H1 (cell line): ENCODE measurements around the gene SAMD7. TPM values are rescaled to one million over a fixed set of nuclear protein-coding genes. Genes with fewer than 3 reads are reported as not detected.
A peak's percentile ranks its signal among the peaks of the same experiment; 100 is the strongest.

ENCODE experiments used
- CEBPB ChIP-seq: IDR thresholded peaks from 2 replicates; pipeline ENCODE4 v1.6.1; 2012; ENCODE audit warnings: low read depth, low read length
- EZH2 ChIP-seq: fragments of 200-600 bp; sonication (generic); IDR thresholded peaks from 2 replicates; pipeline ENCODE4 v1.7.1; 2012; ENCODE audit warnings: low read depth, mild to moderate bottlenecking, moderate library complexity, low read length, inconsistent platforms; ENCODE audit not compliant: severe bottlenecking
- JUN ChIP-seq: IDR thresholded peaks from 2 replicates; pipeline ENCODE4 v1.6.1; 2011; ENCODE audit warnings: low read depth, mild to moderate bottlenecking, improper control_type of control experiment, low read length
- PHF8 ChIP-seq: fragments of 200-600 bp; sonication (generic); conservative IDR thresholded peaks from 2 replicates; pipeline ENCODE4 v1.7.1; 2012; ENCODE audit warnings: low read depth, mild to moderate bottlenecking, inconsistent platforms, low read length, moderate library complexity
- RAD21 ChIP-seq, 2 experiments: IDR thresholded peaks in 1 of 2; conservative IDR thresholded peaks in 1 of 2; 2 replicates each; pipeline ENCODE4 v1.6.1; 2011; ENCODE audit warnings: low read depth in 2 of 2, low read length in 2 of 2, improper control_type of control experiment in 1 of 2, inconsistent platforms in 1 of 2, mild to moderate bottlenecking in 1 of 2, moderate library complexity in 1 of 2
- RXRA ChIP-seq: IDR thresholded peaks from 2 replicates; pipeline ENCODE4 v1.6.1; 2011; ENCODE audit warnings: low read depth, mild to moderate bottlenecking, low read length, moderate library complexity; ENCODE audit not compliant: insufficient read depth
- SIN3A ChIP-seq, 2 experiments: IDR thresholded peaks in 1 of 2; conservative IDR thresholded peaks in 1 of 2; 2 replicates each; pipeline ENCODE4 v1.6.1; 2011 to 2012; ENCODE audit warnings: low read length in 2 of 2, improper control_type of control experiment in 1 of 2, low read depth in 1 of 2, mild to moderate bottlenecking in 1 of 2
- SIX5 ChIP-seq: IDR thresholded peaks from 2 replicates; pipeline ENCODE4 v1.6.1; 2011; ENCODE audit warnings: mild to moderate bottlenecking, low read depth, low read length
- SP4 ChIP-seq: IDR thresholded peaks from 2 replicates; pipeline ENCODE4 v1.6.1; 2012; ENCODE audit warnings: low read length, inconsistent platforms
- SRF ChIP-seq: IDR thresholded peaks from 2 replicates; pipeline ENCODE4 v1.6.1; 2011; ENCODE audit warnings: mild to moderate bottlenecking, low read depth, low read length, moderate library complexity
- SUZ12 ChIP-seq: fragments of 200-600 bp; sonication (generic); IDR thresholded peaks from 2 replicates; pipeline ENCODE4 v1.6.1; 2012; ENCODE audit warnings: mild to moderate bottlenecking, inconsistent platforms, low read length, moderate library complexity, mixed read lengths
- TEAD4 ChIP-seq: IDR thresholded peaks from 2 replicates; pipeline ENCODE4 v1.6.1; 2012; ENCODE audit warnings: low read depth, low read length, inconsistent platforms, mixed read lengths
- polyA plus RNA-seq, 7 experiments: library from polyadenylated mRNA; depleted of rRNA in 3 of 7; stranded (reverse) in 5 of 7; unstranded in 2 of 7; fragments of >200 nt in 5 of 7; fragments of 200-250 nt in 2 of 7; gene quantifications; 1 replicate in 5 of 7; 2 replicates in 1 of 7; 4 replicates in 1 of 7; pipeline versions ENCODE4 v1.2.1 to v1.2.3, GENCODE V29; 2011 to 2013; ENCODE audit warnings: missing spikeins in 2 of 7, mixed read lengths in 2 of 7
- total RNA-seq: library from RNA; stranded (reverse); fragmentation: NEBNext Ultra II Directional; extraction: Animal tissue kit (Norgen Biotek cat#: 25700); gene quantifications from 2 replicates; pipeline ENCODE4 v1.2.1, GENCODE V29; 2021
- TF ChIP-seq, protein P1 (sequence below): IDR thresholded peaks from 2 replicates; pipeline ENCODE4 v1.6.1; 2012; ENCODE audit warnings: inconsistent platforms
- TF ChIP-seq, protein P2 (sequence below), 3 experiments: IDR thresholded peaks; 1 replicate in 2 of 3; 2 replicates in 1 of 3; pipeline versions ENCODE4 v1.5.1 to v1.6.1; 2011; ENCODE audit warnings: low read length in 3 of 3, mild to moderate bottlenecking in 3 of 3, inconsistent platforms in 2 of 3, low read depth in 1 of 3, moderate library complexity in 1 of 3; ENCODE audit not compliant: insufficient read depth in 1 of 3; ENCODE audit errors: control extremely low read depth in 1 of 3

Gene SAMD7
- total and polyA plus RNA-seq, 2 of the 8 experiments (the other 6 are each of a cell fraction or from before 2014, with no cell fraction given) = not detected

DNA sequence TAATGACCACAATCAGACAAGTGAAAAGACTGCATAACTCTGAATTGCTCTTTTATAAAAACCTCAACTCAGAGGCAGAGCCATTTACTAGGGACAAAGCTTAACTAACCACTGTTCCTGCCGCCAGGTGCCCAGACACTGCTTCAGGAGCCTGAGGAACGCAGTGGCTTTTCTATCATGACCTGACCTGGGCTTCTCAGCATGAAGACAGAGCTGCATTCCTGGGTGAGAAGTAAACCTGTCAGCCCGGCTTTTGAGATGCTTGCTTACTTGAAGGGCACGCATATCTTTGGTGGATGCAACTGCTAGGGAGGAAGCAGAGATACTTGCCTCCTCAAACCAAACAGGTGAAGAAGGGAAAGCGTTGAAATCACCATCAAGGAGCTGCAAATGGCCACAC is 49.5 kb upstream of the SAMD7 start (continued):
- no peak for TF ChIP-seq RAD21 (IDR thresholded peaks at IDR 0.05 in 1 of 2, conservative IDR thresholded peaks at IDR 0.05 in 1 of 2; ENCODE audit: low read depth in 2 of 2, low read length in 2 of 2)
- no peak for TF ChIP-seq EZH2
- TF ChIP-seq SRF = no peak
- no peak for TF ChIP-seq JUN
- TF ChIP-seq, protein P1, sequence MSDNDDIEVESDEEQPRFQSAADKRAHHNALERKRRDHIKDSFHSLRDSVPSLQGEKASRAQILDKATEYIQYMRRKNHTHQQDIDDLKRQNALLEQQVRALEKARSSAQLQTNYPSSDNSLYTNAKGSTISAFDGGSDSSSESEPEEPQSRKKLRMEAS = no peak
- peak; percentile 89 for TF ChIP-seq TEAD4
- no peak for TF ChIP-seq CEBPB
- 0 out of 4 replicates have a peak, but pooled peaks of 1 of the 2 experiments have one; percentile 26 for TF ChIP-seq SIN3A (conservative IDR thresholded peaks at IDR 0.05 in 1 of 2, IDR thresholded peaks at IDR 0.05 in 1 of 2; ENCODE audit: low read depth in 1 of 2, low read length in 2 of 2)
- TF ChIP-seq RXRA = no peak
- TF ChIP-seq SIX5 = no peak
- TF ChIP-seq, protein P2, sequence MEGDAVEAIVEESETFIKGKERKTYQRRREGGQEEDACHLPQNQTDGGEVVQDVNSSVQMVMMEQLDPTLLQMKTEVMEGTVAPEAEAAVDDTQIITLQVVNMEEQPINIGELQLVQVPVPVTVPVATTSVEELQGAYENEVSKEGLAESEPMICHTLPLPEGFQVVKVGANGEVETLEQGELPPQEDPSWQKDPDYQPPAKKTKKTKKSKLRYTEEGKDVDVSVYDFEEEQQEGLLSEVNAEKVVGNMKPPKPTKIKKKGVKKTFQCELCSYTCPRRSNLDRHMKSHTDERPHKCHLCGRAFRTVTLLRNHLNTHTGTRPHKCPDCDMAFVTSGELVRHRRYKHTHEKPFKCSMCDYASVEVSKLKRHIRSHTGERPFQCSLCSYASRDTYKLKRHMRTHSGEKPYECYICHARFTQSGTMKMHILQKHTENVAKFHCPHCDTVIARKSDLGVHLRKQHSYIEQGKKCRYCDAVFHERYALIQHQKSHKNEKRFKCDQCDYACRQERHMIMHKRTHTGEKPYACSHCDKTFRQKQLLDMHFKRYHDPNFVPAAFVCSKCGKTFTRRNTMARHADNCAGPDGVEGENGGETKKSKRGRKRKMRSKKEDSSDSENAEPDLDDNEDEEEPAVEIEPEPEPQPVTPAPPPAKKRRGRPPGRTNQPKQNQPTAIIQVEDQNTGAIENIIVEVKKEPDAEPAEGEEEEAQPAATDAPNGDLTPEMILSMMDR (IDR thresholded peaks at IDR 0.05; ENCODE audit: control extremely low read depth in 1 of 3, insufficient read depth in 1 of 3, low read depth in 1 of 3, low read length in 3 of 3) = no peak
- no peak for TF ChIP-seq SUZ12
- no peak for TF ChIP-seq SP4
- no peak for TF ChIP-seq PHF8
